SK-N-MC (cell line): ENCODE results near the gene VASH1.

Source experiments
- EZH2 ChIP-seq: fragments of 200-600 bp; sonication (generic); IDR thresholded peaks from one replicate; pipeline ENCODE4 v1.6.1; 2017; ENCODE audit warnings: antibody characterized with exemption
- POLR2AphosphoS5 ChIP-seq: IDR thresholded peaks from 2 replicates; pipeline ENCODE4 v1.6.1; 2012; ENCODE audit warnings: mild to moderate bottlenecking, low read depth, low read length, borderline replicate concordance

DNA sequence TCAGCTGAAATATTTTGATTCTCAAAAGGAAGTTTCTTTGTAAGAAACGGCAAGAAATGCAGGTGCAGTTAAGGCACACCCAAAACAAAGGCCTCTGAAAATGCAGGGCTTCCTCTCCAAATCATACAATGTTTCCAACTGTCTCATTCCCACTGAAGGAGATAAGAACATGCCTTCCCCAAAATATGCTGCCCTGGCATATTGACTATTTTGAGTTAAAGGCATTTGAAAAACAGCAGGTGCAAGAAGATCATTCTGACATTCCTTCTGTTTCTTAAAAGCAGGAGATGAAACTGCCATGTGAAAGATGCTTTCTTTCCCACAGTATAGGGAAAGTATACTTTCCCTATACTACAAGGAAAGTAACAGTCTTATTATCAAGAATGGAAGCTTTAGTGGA, 33.4 kb upstream of the VASH1 start:
- no peak for TF ChIP-seq POLR2AphosphoS5
- no peak for TF ChIP-seq EZH2
